Subcutaneous adipose tissue (tissue), 4 donors: ENCODE data around the gene PTGDR2. TPM values are rescaled to one million over a fixed set of nuclear protein-coding genes. Genes with fewer than 3 reads are reported as not detected.

Experiments used
- CTCF ChIP-seq: fragments of 450-650 bp; IDR thresholded peaks from one replicate; pipeline ENCODE4 v1.5.1; 2016; ENCODE audit warnings: low read depth, mild to moderate bottlenecking, control low read depth, antibody characterized with exemption, moderate library complexity
- total RNA-seq, 4 donors: library from RNA; depleted of rRNA; stranded (reverse); fragments of >200 nt; gene quantifications; one replicate each; pipeline ENCODE4 v1.1.0, GENCODE V29; 2016

The PTGDR2 gene
- total RNA-seq, 4 donors from 2014 or later: 0.49 to 1.7 (median 0.66) TPM; not detected in 1

- TF ChIP-seq CTCF: no peak
Measured at GRCh38 chr11:60816590-60817157, 39.1 kb downstream of the PTGDR2 start.

- TF ChIP-seq CTCF: no peak
Measured at GRCh38 chr11:60814112-60814511, 41.6 kb downstream of the PTGDR2 start.

GRCh38 chr11:60813324-60813723 is 42.4 kb downstream of the PTGDR2 start:
- no peak for TF ChIP-seq CTCF

GRCh38 chr11:60810569-60810968 is 45.2 kb downstream of the PTGDR2 start:
- no peak for TF ChIP-seq CTCF

GRCh38 chr11:60810151-60810550 is 45.6 kb downstream of the PTGDR2 start:
- no peak for TF ChIP-seq CTCF

- TF ChIP-seq CTCF: no peak
Measured at GRCh38 chr11:60809691-60810090, 46.1 kb downstream of the PTGDR2 start.

GRCh38 chr11:60809249-60809648 is 46.5 kb downstream of the PTGDR2 start:
- no peak for TF ChIP-seq CTCF
